Stimulated activated CD4-positive, alpha-beta T cell treated with anti-CD3 and anti-CD28 coated beads, Interleukin-4, amount 100 ng/mL, for 48 hours (primary cell): ENCODE results near the gene ANKRD37.
A peak's percentile ranks its signal among the peaks of the same experiment; 100 is the strongest.

Experiments
- DNase-seq, 2 donors: peaks; one replicate each; pipeline ENCODE4 v3.0.0-alpha.2; 2020; ENCODE audit warnings: low read depth in 2 of 2

ANKRD37 gene

GRCh38 chr4:185380320-185380719, 16.3 kb upstream of the ANKRD37 start:
- no peak for DNase-seq

DNA sequence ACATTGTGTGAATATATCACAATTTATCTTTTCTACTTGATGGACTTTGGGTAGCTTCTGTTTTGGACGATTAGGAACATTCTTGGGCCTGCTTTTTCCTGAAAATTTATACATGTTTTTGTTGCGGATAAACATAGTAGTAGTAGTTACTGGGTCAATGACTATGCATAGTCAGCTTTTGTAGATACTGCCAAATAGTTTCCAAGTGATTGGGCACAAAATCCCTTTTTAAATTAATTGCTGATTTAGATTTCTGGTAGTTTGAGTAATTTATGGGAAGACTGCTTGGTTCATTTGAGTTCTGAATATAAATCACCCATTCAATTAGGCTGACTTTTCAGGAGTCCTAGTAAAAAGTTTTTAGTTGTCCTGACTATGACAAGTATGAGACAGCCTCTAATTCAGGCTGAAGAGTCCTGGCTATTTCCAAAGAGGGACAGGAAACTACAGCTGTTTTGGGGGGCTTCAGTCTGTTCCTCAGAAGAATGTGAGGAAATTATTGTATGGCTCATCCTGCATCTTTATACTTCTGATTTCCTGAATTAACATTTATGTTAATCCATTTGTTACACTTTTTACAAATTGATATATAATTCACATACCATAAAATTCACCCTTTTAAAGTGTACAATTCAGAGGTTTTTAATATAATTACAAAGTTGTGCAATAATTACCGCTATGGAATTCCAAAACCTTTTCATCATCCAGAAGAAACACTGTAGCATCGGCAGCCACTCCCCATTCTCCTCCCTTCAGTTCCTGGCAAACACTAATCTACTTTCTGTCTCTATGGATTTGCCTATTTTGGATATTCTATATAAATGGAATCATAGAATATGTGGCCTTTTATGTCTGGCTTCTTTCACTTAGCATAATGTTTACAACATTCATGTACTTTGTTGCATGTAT, 15.1 kb upstream of the ANKRD37 start:
- DNase-seq: no peak

DNA sequence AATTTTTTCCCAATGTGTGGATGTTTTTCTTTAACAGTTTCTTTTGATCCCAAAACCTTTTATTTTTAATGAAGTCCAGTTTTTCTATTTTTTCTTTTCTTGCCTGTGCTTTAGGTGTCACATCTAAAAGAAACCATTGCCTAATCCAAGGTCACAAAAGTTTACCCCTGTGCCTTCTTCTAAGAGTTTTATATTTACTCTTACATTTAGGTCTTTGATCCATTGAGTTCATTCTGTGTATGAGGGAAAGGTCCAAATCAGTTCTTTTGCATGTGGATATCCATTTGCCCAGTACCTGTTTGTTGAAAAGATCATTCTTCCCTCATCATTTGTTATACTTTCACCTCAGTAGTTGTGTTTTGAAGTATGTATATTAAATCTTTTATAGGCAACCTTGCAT, 13.9 kb upstream of the ANKRD37 start:
- DNase-seq: no peak

GRCh38 chr4:185383451-185383850, 13.2 kb upstream of the ANKRD37 start:
- DNase-seq: no peak

- DNase-seq: no peak
Measured at GRCh38 chr4:185384061-185384460, 12.6 kb upstream of the ANKRD37 start.

DNA sequence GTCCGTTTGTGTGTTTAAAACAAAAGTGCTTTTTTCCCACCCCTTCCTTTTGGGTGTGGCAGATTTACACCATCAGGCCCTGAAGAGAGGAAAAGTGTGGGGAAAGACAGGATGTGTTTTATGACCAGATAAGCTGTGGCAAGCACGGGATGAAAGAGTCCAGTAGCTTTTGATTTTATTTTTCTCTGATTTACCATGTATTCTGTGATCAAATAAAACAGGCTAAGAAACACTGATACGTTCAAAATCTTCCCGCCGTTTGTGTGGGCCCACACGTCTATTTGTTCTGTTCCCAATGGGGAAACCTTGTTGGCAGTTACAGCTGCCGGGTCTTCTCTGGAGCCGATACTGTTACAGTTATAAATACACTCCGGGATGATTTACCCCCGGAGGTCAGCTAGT, 11.7 kb upstream of the ANKRD37 start:
- DNase-seq: no peak

- no peak for DNase-seq
Measured at GRCh38 chr4:185387957-185388356, 8.7 kb upstream of the ANKRD37 start.

DNA sequence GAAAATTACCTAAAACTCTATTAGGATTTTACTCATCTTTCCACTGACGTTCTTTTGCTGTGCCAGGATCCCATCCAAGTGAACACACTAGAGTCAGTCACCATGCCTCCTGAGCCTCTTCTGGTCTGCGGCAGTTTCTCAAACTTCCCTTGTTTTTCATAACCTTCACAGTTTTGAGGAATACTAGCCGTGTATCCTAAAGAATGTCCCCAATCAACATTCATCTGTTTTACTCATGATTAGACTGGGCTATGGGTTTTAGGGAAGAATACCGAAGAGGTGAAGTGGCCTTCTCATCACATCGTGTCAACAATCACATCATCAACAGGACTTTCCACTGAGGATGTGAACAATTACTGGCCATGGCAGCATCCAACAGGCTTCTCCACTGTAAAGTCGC, 5.7 kb upstream of the ANKRD37 start:
- no peak for DNase-seq

GRCh38 chr4:185392156-185392555, 4.5 kb upstream of the ANKRD37 start:
- DNase-seq: no peak

DNA sequence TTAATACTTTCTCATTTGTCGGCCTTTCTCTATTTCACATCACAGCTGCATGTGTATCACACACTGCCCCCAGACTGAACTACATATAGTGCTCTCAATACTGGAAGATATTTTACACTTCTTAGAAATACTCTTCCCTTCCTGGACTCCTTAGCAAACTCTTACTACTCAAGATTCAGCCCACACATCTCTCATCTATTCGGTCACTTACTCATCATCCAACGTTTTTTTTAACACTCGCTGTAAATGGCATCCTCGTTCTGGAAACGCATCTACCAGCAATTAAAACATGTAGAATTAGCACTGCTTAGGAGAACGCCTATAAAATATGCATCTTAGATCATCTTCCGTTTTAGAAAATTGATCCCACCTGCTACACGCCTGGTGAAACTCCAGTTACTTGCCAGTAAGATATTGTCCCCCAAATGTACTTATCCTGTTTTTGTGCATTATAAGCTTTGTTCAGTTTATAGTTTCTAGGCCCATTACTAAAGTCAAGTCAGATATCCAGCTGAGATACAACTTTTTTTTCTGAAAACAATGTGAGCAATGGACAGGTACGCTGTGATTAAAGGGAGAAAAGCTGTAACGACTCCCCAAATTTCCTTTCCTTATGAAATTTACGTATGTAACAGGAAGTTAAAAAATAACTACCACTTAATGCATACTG, 1.9 kb upstream of the ANKRD37 start:
- no peak for DNase-seq

DNA sequence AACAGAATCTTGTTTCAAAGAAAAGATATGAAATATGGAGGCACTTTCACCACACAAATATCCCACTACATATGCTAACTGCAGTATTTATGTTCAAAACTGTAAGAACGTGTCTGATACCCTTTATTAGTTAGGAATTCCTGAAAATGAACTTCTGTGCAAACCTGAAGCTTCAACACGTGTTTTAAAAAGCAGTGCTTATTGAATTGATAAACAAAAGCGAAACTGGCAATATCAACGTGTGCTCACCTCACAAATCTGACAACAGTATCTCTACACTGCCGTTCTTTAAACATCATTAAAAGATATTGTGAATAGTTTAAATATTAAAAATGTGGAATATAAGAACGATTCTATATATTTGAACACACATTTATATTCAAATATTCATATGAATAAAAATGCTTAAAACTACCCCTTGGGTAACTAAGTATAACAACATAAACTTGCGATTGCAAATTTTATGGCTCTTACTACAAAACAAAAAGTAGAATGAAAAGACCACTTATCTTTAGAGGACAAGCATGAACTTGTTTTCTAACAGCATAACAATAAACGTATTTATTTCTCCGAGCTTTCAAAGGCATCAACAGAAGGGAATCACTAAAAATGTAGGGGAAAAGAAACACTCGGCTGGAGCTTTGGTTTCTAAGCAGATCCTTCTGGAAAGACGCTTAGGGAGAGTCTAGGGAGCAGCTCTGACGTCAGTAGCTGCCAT, 1.2 kb upstream of the ANKRD37 start, which contains the start of gene LRP2BP:
LRP2BP (minus strand) TSS at position 687 of the 718 bp plus-strand sequence. CDS start 17,738 bp downstream, outside the sequence.
- DNase-seq: no peak

DNA sequence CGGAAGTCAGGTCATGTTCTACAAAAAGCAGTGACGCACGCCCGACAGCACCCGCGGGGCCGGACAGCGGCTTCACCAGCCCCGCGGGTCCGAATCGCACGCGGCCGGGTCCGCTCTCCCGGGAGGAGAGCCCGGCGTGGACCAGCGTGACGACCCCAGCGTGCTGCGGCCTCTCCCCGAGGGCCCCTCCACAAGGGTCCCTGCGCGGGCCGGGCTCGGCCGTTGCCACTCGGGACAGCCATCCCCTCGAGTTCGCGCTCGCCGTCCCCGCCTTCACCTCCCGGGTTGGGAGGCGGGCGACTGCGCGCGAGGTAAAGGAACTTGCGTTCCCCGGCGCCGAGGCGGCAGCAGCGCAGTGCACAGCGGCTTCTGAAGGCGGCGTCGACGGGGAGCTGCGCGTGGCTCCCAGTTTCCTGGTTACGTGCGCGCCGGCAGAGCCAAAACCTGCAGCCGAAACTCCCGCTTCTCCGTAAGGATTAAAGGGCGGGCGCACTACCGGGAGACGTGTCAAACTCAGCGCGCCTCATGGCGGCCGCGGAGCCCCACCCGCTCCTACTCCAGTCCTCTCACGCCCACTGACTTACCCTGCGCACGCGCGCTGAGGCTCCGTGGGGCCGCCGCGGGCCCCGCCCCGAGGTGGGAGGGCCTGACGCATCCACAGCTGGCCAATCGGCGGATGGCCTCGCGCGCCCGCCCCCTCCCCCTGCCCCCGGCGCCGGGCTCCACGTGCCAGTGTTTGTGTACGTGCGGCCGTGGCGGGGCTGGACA, 501 bp upstream of the ANKRD37 start:
- peak; percentile 92 to 93 for DNase-seq

DNA sequence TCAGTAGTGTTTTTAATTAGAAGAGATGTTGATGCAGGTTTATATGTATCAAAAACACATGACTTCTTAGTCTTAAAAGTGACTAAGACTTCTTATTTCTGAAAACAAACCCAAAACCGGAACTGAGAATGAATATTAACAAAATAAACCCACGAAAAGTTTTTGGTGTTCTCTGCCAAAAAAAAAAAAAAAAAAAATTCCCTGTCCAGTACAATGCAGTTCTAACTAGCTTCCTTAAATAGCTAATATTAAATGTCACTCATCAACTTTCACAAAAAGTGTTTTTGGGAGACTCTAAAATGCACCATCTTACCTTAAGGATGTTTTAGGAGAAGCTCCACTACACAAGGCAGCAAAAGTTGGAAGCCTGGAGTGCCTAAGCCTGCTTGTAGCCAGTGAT, 2.0 kb downstream of the ANKRD37 start:
- DNase-seq: no peak

GRCh38 chr4:185399466-185399865, 2.8 kb downstream of the ANKRD37 start:
- DNase-seq: no peak

DNA sequence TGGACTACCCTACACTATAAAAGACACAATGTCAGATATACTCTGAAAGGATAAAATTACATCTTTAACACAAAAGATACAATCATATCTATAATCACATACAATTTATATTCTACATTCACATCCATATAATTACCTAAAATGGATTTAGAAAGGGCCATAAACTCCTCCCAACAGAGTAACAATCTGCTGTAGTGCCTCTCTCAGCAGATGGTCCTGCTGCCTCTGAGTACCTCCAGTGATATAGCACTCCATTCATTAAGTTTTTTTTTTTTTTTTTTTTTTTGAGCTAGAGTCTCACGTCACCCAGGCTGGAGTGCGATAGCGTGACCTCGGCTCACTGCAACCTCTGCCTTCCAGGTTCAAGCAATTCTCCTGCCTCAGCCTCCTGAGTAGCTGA, 7.4 kb downstream of the ANKRD37 start:
- DNase-seq: no peak

- no peak for DNase-seq
Measured at GRCh38 chr4:185405296-185405999, 8.8 kb downstream of the ANKRD37 start.

GRCh38 chr4:185408432-185408831, 11.8 kb downstream of the ANKRD37 start:
- DNase-seq: no peak

DNA sequence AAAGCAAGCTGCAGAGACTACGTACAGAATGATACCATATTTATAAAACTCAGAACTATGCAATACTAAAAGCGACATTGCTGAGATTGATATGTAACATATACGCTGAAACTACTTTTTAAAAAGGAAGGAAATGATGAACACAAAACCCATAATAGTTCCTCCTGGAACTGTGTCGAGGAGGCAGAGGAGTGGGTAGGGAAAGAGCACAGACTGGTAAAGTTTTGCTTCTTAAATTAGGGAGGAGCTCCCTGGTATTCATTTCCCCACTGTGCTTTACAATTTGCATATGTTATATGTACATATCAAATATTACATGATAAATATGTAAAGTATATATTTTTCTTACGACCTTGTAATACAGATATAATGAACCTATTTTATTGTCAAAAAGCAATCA, 15.2 kb downstream of the ANKRD37 start:
- DNase-seq: no peak

DNA sequence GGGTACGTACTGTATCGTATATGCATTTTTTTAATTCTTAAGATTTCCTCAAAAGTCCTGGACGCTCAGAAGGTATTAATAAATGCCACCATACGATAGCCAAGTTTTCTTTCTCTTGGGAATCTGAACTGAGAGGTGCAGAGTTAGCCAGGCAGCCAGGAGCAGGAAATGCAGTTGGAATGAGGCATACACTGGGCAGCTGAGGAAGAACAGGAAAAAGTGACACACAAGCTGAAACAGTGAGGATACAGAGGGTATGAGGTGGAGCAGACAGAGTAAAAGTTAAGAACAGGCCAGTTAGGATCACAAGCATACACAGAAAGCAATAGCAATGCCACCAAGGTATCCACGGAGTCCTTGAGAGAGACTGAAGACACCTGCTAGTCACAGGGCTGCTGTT, 15.8 kb downstream of the ANKRD37 start:
- no peak for DNase-seq

DNA sequence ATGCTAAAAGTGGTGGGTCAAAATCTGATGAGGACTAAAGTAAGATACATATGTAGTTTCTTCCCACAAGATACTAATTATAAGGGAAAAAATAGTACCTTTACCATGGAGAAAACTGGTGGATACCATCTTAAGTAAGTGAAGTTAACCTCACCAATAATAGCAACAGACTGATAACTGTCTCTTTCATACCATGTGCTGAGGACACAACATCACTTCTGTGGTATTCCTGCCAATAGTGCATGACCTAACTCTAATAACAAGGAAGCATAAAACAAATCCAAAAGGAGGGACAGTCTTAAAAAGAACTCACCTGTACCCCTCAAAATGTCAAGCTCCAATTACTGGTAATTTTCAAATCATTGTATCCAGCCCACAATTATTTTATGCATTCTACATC, 20.3 kb downstream of the ANKRD37 start:
- DNase-seq: no peak
